Activated naive CD4-positive, alpha-beta T cell (primary cell): ENCODE results near the gene PDE10A.

Experiments used
- DNase-seq, 4 experiments: peaks; one replicate each; lab custom pipeline; 2025; lab: John Stamatoyannopoulos, UW

The PDE10A gene

DNA sequence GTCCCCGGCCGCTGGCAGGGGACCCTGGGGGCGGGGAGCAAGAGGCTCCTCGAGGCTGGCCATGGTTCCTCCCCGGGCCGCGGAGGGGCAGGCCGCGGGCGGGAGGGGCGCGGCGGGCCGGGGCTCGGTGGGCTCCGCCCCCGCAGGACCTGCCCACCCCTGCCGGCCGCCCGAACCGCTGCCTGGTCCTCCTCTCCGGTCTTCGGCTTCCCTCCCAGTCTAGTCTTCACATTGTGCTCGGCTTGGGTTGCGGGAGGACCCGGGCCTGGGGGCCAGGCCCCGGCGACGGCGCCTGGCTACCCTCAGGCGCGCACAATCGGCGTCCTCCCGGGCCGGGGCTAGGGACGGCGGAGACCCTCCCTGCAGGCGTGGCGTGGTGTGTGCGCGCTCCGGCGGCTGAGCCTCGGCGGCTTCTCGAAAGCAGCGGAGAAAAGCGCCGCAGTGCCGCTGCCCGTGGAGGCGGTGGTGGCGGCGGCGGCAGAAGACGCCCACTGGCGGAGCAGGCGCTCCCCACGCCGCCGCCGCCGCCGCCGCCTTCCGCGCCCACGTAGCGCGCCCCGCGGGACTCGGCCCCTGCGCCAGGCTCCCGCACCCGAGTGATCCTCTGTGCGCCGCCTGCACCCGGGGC, at the start of gene PDE10A:
Gene PDE10A, minus strand, starts transcription at position 493 of the 628 bp plus-strand sequence. Its CDS starts 430 bp downstream, at position 63.
- DNase-seq, result no peak

GRCh38 chr6:165708985-165709576, 46.0 kb upstream of the PDE10A start:
- DNase-seq, result no peak

GRCh38 chr6:165707067-165707853, 44.2 kb upstream of the PDE10A start:
- DNase-seq, result no peak

- no peak for DNase-seq
These were observed 42.9 kb upstream of the PDE10A start for GRCh38 chr6:165705941-165706340.

DNA sequence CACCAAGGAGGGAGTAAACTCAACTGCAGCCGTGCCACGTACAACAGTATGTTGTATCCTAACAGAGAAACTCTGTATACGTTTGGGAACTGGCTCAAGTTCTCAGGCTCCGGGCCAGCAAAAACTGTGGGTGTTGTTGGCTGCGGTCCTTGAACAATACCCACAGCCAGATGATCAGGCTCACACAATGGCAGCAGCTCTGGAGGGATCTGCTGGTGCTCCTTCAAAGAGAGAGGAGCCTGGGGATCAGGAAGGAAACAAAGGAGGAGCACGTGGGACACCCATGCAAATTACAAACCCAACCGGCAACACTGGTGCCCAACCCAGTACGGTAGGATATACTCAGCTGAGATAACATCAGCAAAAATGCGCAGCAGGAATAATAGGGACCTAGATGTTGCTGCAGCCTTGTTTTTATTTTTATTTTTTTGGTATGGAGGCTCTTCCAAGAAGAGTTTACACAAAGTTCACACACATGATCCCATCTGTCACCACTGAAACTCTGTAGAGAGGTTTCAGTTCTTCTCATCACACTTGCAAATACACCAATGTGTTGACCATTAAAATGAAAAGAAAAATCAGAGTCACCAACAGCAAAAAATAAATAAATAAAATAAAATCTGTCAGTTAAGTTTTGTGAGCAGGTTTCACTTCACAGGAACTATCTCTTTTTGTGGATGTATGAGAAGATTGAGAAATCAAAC, 41.2 kb upstream of the PDE10A start:
- DNase-seq, result no peak

DNA sequence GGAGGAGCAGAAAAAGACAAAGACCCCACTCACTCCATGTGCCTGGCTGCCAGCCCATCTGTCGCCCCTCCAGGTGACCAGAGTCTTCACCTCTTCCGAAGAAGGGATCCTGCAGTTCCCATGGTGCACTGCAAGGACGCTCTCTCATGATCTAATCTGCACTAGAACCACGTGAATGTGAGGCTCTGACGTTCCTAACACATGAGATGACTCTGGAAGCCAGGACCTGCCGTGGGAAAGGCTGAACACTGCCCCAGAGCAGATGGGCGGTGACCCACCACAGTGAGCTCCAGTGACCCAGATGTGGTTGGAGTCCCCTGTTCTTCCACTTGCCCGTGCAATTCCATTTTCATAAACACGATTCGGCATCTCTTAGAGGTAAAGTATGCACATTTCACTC, 39.6 kb upstream of the PDE10A start:
- no peak for DNase-seq

- no peak for DNase-seq
These were observed 38.7 kb upstream of the PDE10A start for GRCh38 chr6:165701564-165702354.

GRCh38 chr6:165701005-165701404, 38.0 kb upstream of the PDE10A start:
- no peak for DNase-seq

DNA sequence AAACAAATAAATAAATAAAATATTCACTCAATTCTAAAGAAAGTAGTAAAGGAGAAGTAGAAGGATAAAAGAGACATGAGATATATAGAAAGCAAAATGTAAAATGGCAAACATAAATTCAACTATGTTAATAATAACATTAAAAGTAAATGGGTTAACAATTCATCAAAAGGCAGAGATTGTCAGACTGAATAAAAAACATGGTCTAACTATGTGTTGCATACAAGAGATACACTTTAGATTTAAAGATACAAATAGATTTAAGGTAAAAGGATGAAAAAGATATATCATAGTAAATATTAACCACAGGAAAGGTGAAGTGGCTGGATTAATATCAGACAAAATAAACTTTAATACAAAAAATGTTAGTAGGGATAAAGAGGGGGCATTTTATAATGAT, 35.8 kb upstream of the PDE10A start:
- DNase-seq, result no peak

DNA sequence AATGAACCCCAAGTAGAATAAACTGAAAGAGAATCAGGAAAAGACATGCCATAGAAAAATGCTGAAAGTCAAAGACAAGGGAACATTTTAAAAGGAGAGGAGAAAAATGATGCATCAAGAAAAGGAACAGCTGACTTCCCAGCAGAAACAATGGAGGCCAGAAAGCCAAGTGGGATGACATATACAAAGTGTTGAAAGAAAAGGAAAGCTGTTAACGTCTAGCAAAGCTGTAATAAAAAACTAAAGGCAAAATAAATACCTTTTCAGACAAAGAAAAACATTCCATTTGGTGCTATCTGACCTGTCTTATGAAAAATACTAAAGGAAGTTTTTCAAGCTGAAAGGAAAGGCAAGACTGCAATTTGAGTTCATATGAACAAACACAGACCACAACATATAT, 34.1 kb upstream of the PDE10A start:
- DNase-seq, result no peak

GRCh38 chr6:165695722-165696515, 32.9 kb upstream of the PDE10A start:
- no peak for DNase-seq

DNA sequence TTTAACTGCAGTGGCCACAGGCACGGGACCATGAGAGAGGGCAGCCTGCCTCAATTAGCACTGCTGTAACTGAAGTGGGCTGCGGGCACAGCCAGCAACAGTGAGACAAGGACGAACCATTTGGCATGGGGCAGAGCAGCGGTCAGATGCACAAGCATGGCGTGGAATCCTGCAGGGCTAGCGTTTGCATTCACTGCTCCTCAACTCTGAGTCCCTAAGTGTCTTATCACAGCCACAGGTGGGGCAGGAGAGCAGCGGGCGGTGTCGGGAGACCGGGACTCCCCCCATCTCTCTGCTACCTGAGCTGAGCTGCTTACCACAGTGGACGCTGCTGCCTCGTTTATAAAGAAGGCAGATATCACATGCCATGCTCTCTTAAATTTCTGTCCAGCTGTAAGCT, 31.3 kb upstream of the PDE10A start:
- DNase-seq, result no peak

DNA sequence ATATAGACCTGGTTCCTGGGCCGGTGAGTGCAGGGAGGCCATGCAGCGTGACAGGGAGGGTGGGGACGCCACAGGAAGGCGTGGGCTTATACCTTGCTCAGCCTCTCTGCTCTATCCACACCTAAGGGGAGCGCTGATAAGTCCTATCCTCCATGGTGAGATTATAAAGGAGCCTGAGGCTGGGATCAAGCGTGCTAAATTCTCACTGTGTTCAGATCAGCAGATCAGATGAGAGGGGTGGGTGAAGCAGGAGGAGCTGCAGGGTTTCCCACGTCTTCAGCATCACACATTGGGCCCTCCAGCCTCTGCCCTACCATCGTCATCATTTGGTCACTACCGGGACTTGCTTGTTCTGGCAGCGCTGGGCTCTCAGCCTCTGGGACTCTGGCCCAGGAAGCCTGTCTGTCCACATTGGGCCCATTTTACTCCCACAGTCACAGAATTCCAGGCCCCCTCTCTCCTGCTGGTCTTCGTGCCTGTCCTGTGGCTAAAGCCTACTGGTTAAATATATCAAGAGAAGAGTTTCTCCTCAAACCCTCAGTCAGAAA, 29.1 kb upstream of the PDE10A start:
- no peak for DNase-seq

DNA sequence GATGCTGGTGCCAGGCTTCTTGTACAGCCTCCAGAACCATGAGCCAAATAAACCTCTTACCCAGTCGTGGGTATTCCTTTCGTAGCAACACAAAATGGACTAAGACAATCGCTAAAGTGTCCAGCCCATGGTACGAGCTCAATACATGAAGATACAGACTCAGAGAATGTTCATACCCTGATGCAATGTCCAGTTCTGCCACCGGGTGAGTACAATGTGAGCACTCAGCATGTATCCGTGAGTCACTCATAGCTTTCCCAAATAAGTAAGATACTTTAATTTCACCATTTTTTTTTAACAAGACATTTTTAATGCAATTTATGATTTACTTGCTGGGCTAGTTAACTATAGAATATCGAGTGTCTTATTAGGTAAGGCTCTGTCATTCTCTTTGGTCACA, 26.7 kb upstream of the PDE10A start:
- DNase-seq, result no peak

DNA sequence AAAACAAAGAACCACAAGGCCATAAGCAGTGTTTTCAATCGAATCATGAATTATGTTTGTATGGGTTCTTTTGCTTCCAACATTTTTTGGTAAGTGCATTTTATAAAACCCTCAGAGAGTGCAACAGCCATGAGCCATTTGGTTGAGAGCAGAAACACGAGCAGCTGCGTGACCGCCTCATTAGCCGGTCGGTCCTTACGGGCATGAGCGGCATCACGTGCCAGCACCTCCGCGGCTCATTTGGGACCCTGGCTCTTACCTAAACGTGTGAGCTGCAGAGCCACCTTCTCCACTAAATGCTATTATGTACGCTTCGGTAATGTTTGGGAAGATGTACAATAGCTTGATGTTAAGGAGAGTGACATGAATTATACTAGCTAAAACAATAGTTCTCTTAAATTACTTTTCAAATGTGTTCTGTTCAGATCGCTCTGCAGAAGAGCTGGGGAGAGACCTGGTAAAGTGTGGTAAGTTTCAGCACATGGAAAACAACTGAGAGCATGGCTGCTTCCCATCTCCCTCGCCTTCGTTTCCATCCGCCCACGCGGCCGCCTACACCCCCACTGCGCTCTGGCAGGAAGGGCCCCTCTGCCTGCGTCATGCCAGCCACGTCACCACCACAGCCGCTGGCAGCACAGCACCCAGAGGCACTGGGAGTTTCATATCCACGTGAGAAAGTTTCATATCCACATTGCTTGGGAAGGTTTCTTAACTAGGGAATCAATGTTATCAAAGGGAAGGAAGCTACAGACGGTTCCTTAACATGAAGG, 23.7 kb upstream of the PDE10A start:
- no peak for DNase-seq

GRCh38 chr6:165685302-165685701, 22.3 kb upstream of the PDE10A start:
- no peak for DNase-seq

DNA sequence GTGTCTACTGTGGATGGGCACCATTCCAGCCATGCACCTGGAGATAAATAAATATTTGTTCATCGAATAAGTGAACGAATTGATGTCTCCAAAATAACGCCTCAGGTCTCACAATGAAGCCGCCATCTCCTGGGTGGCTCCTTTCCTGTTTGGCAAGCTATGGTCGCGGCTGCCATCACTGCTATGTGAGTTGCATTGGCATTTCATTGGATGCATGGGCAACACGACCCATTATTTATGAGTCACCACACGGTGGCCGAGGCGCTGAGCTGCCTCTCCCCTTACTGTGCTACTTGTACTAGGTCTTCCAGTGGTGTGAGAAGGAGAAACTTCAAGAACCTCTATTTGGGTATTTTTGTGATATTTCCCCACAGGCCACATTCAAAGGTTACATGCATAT, 21.3 kb upstream of the PDE10A start:
- no peak for DNase-seq

- DNase-seq, result no peak
These were observed 17.9 kb upstream of the PDE10A start for GRCh38 chr6:165680975-165681374.

- no peak for DNase-seq
These were observed 16.3 kb upstream of the PDE10A start for GRCh38 chr6:165679326-165679725.

DNA sequence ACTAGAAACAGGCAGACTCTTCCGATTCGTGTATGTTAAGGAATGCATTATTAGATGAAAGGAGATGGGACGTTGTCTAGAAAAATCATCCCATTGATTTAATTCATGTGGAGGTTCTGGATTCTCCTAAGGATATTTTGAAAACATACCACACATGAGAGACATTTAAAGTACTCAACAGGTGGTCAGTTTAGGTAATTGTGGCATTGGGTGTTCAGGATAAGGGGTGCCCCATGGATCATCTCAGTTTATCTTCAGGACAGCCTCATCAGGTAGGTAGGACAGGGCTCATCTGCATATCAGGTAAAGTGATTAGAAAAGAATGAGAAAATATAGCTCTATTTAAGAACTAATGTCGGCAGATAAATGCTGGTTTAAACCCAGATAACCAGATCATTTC, 15.9 kb upstream of the PDE10A start:
- no peak for DNase-seq
